GM23338 (cell line): ENCODE data around the gene RAB8B. TPM values are rescaled to one million over a fixed set of nuclear protein-coding genes. Genes with fewer than 3 reads are reported as not detected.

Experiments used
- ATAC-seq: fragments of 200-7000 bp; cut with Tn5 transposase; 3 replicates; pipeline ENCODE4 v1.9.1; 2020
- DNase-seq: peaks from one replicate; pipeline ENCODE4 v3.0.0-alpha.2; 2015; ENCODE audit warnings: low spot score
- H2AFZ ChIP-seq: fragments of 200-600 bp; sonication (generic); 2 replicates; pipeline ENCODE4 v1.8.0; 2016; ENCODE audit warnings: antibody characterized with exemption, mild to moderate bottlenecking, moderate library complexity
- H3F3A ChIP-seq: fragments of 200-600 bp; sonication (generic); replicated peaks from 2 replicates; pipeline ENCODE4 v1.8.0; 2017; ENCODE audit warnings: antibody characterized with exemption, mixed run types, low read depth
- H3K27ac ChIP-seq: fragments of 200-600 bp; sonication (generic); 2 replicates; pipeline ENCODE4 v1.6.1; 2016; ENCODE audit warnings: low read depth
- H3K27me3 ChIP-seq: fragments of 200-600 bp; sonication (generic); 2 replicates; pipeline ENCODE4 v1.8.0; 2016; ENCODE audit warnings: mild to moderate bottlenecking, mixed run types, moderate library complexity; ENCODE audit not compliant: insufficient read depth
- H3K36me3 ChIP-seq: fragments of 200-600 bp; sonication (generic); 2 replicates; pipeline ENCODE4 v1.8.0; 2016; ENCODE audit warnings: mild to moderate bottlenecking; ENCODE audit not compliant: insufficient read depth
- H3K4me1 ChIP-seq: fragments of 200-600 bp; sonication (generic); 2 replicates; pipeline ENCODE4 v1.8.0; 2016; ENCODE audit warnings: mild to moderate bottlenecking, moderate library complexity; ENCODE audit not compliant: insufficient read depth
- H3K4me2 ChIP-seq: fragments of 200-600 bp; sonication (generic); 2 replicates; pipeline ENCODE4 v1.7.1; 2017; ENCODE audit warnings: mixed run types
- H3K4me3 ChIP-seq: fragments of 200-600 bp; sonication (generic); 2 replicates; pipeline ENCODE4 v1.6.1; 2016; ENCODE audit warnings: mixed run types
- H3K79me2 ChIP-seq: fragments of 200-600 bp; sonication (generic); replicated peaks from 2 replicates; pipeline ENCODE4 v1.8.0; 2017; ENCODE audit warnings: mild to moderate bottlenecking; ENCODE audit not compliant: insufficient read depth
- H3K9me2 ChIP-seq: fragments of 200-600 bp; sonication (generic); 2 replicates; pipeline ENCODE4 v1.8.0; 2017; ENCODE audit not compliant: insufficient read depth
- H4K20me1 ChIP-seq: fragments of 200-600 bp; sonication (generic); replicated peaks from 2 replicates; pipeline ENCODE4 v1.8.0; 2017; ENCODE audit warnings: mild to moderate bottlenecking; ENCODE audit not compliant: insufficient read depth
- H3K27ac Mint-ChIP-seq: 2 replicates; pipeline ENCODE4 v1.8.0; 2020; ENCODE audit warnings: inconsistent platforms, mild to moderate bottlenecking, moderate library complexity, mixed read lengths
- H3K27me3 Mint-ChIP-seq: 3 replicates; pipeline ENCODE4 v1.8.0; 2022; ENCODE audit warnings: low read depth, mild to moderate bottlenecking, moderate library complexity, mixed read lengths, inconsistent platforms; ENCODE audit not compliant: insufficient read depth, poor library complexity
- H3K36me3 Mint-ChIP-seq: 3 replicates; pipeline ENCODE4 v1.8.0; 2021; ENCODE audit warnings: low read depth, mild to moderate bottlenecking, inconsistent platforms, moderate library complexity, mixed read lengths
- H3K4me1 Mint-ChIP-seq: 3 replicates; pipeline ENCODE4 v1.8.0; 2020; ENCODE audit warnings: mild to moderate bottlenecking, inconsistent platforms, mixed read lengths
- H3K4me3 Mint-ChIP-seq: 3 replicates; pipeline ENCODE4 v1.8.0; 2021; ENCODE audit warnings: moderate library complexity, mild to moderate bottlenecking, inconsistent platforms, mixed read lengths
- H3K9me3 Mint-ChIP-seq: 3 replicates; pipeline ENCODE4 v1.8.0; 2020; ENCODE audit warnings: moderate library complexity, mild to moderate bottlenecking, inconsistent platforms, mixed read lengths
- CREB1 ChIP-seq: fragments of 250-450 bp; sonication (Bioruptor Pico); IDR thresholded peaks from 2 replicates; pipeline ENCODE4 v1.5.0; 2020; ENCODE audit warnings: low read depth, mild to moderate bottlenecking, moderate library complexity
- EZH2 ChIP-seq: fragments of 200-600 bp; sonication (generic); IDR thresholded peaks from one replicate; pipeline ENCODE4 v1.8.0; 2017; ENCODE audit warnings: antibody characterized with exemption, mild to moderate bottlenecking, low read depth; ENCODE audit not compliant: unreplicated experiment
- EZH2phosphoT487 ChIP-seq: fragments of 200-600 bp; sonication (generic); IDR thresholded peaks from one replicate; pipeline ENCODE4 v1.8.1; 2018; ENCODE audit warnings: antibody characterized with exemption; ENCODE audit not compliant: unreplicated experiment
- JUNB ChIP-seq: IDR thresholded peaks from one replicate; pipeline ENCODE4 v1.6.1; 2016; ENCODE audit warnings: antibody characterized with exemption; ENCODE audit not compliant: unreplicated experiment
- REST ChIP-seq: IDR thresholded peaks from one replicate; pipeline ENCODE4 v1.6.1; 2018; ENCODE audit warnings: antibody characterized with exemption; ENCODE audit not compliant: unreplicated experiment
- ZNF114 ChIP-seq: fragments of 250-450 bp; sonication (Bioruptor Pico); IDR thresholded peaks from 2 replicates; pipeline ENCODE4 v1.5.0; 2020; ENCODE audit warnings: mild to moderate bottlenecking, moderate library complexity
- polyA plus RNA-seq: library from polyadenylated mRNA; unstranded; fragments of >200 nt; fragmentation: Nextera tagmentation; extraction: Ambion mirVana; gene quantifications from 2 replicates; pipeline ENCODE4 v1.2.1, GENCODE V29; 2016
- total RNA-seq: library from RNA; depleted of rRNA; stranded (reverse); fragments of >200 nt; shearing (Covaris generic); gene quantifications from 2 replicates; pipeline ENCODE4 v1.2.3, GENCODE V29; 2014
- TF ChIP-seq, protein P1 (sequence below): fragments of 250-450 bp; sonication (Bioruptor Pico); IDR thresholded peaks from 2 replicates; pipeline ENCODE4 v1.5.0; 2020; ENCODE audit warnings: mild to moderate bottlenecking, moderate library complexity
- TF ChIP-seq, protein P2 (sequence below), 2 experiments: fragments of 200-600 bp in 1 of 2; sonication (generic) in 1 of 2; conservative IDR thresholded peaks; 2 replicates each; pipeline versions ENCODE4 v1.5.1 to v1.6.1; 2016 to 2017; ENCODE audit warnings: antibody characterized with exemption in 2 of 2, low read depth in 2 of 2, mild to moderate bottlenecking in 2 of 2, moderate library complexity in 1 of 2

RAB8B gene
- total and polyA plus RNA-seq, 2 experiments from 2014 or later = 23.2 to 41.7 TPM

DNA sequence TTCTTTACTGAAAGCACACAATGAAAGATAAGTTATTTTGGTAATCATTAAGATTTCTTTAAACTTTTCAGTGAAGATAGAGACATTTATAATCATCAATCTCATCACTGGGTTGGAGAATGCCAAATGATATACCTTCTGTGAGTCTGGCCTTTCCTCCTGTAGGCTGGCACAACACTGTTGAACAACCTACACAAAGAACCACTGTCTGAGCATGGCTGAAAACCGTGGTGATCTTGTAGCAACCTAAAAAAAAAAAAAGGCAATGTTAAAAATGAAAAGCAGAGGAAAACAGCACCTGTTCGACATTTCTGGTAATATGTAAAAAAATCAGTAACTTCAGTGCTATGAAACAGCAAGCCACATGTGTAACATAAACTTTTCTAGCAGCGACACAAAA is 33.9 kb upstream of the RAB8B start:
- peak overlapping the region; percentile 83; the same call in 1 of the 2 replicates for H3K4me3 ChIP-seq
- ATAC-seq (no peak), DNase-seq (no peak)
- H3K27ac Mint-ChIP-seq = no peak overlapping the region
- H3K79me2 ChIP-seq = peaks cover 28% of the 10 kb centered on the region
- no peak overlapping the region for H2AFZ ChIP-seq
- peaks cover 5% of the 10 kb centered on the region for H3F3A ChIP-seq
- peak overlapping the region; percentile 57 for H3K4me3 Mint-ChIP-seq
- H3K36me3 ChIP-seq = peaks cover 28% of the 10 kb centered on the region
- H3K27ac ChIP-seq = no peak overlapping the region
- H3K9me2 ChIP-seq = no peaks in the 10 kb centered on the region
- peaks cover 2% of the 10 kb centered on the region for H3K27me3 Mint-ChIP-seq
- peaks cover 6% of the 10 kb centered on the region for H3K4me1 Mint-ChIP-seq
- TF ChIP-seq REST = no peak
- TF ChIP-seq EZH2 = no peak
- TF ChIP-seq, protein P1, sequence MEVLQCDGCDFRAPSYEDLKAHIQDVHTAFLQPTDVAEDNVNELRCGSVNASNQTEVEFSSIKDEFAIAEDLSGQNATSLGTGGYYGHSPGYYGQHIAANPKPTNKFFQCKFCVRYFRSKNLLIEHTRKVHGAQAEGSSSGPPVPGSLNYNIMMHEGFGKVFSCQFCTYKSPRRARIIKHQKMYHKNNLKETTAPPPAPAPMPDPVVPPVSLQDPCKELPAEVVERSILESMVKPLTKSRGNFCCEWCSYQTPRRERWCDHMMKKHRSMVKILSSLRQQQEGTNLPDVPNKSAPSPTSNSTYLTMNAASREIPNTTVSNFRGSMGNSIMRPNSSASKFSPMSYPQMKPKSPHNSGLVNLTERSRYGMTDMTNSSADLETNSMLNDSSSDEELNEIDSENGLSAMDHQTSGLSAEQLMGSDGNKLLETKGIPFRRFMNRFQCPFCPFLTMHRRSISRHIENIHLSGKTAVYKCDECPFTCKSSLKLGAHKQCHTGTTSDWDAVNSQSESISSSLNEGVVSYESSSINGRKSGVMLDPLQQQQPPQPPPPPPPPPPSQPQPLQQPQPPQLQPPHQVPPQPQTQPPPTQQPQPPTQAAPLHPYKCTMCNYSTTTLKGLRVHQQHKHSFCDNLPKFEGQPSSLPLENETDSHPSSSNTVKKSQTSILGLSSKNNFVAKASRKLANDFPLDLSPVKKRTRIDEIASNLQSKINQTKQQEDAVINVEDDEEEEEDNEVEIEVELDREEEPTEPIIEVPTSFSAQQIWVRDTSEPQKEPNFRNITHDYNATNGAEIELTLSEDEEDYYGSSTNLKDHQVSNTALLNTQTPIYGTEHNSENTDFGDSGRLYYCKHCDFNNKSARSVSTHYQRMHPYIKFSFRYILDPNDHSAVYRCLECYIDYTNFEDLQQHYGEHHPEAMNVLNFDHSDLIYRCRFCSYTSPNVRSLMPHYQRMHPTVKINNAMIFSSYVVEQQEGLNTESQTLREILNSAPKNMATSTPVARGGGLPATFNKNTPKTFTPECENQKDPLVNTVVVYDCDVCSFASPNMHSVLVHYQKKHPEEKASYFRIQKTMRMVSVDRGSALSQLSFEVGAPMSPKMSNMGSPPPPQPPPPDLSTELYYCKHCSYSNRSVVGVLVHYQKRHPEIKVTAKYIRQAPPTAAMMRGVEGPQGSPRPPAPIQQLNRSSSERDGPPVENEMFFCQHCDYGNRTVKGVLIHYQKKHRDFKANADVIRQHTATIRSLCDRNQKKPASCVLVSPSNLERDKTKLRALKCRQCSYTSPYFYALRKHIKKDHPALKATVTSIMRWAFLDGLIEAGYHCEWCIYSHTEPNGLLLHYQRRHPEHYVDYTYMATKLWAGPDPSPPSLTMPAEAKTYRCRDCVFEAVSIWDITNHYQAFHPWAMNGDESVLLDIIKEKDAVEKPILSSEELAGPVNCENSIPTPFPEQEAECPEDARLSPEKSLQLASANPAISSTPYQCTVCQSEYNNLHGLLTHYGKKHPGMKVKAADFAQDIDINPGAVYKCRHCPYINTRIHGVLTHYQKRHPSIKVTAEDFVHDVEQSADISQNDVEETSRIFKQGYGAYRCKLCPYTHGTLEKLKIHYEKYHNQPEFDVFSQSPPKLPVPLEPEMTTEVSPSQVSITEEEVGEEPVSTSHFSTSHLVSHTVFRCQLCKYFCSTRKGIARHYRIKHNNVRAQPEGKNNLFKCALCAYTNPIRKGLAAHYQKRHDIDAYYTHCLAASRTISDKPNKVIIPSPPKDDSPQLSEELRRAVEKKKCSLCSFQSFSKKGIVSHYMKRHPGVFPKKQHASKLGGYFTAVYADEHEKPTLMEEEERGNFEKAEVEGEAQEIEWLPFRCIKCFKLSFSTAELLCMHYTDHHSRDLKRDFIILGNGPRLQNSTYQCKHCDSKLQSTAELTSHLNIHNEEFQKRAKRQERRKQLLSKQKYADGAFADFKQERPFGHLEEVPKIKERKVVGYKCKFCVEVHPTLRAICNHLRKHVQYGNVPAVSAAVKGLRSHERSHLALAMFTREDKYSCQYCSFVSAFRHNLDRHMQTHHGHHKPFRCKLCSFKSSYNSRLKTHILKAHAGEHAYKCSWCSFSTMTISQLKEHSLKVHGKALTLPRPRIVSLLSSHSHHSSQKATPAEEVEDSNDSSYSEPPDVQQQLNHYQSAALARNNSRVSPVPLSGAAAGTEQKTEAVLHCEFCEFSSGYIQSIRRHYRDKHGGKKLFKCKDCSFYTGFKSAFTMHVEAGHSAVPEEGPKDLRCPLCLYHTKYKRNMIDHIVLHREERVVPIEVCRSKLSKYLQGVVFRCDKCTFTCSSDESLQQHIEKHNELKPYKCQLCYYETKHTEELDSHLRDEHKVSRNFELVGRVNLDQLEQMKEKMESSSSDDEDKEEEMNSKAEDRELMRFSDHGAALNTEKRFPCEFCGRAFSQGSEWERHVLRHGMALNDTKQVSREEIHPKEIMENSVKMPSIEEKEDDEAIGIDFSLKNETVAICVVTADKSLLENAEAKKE (CRISPR knock-in tag) = no peak
- TF ChIP-seq, protein P2, sequence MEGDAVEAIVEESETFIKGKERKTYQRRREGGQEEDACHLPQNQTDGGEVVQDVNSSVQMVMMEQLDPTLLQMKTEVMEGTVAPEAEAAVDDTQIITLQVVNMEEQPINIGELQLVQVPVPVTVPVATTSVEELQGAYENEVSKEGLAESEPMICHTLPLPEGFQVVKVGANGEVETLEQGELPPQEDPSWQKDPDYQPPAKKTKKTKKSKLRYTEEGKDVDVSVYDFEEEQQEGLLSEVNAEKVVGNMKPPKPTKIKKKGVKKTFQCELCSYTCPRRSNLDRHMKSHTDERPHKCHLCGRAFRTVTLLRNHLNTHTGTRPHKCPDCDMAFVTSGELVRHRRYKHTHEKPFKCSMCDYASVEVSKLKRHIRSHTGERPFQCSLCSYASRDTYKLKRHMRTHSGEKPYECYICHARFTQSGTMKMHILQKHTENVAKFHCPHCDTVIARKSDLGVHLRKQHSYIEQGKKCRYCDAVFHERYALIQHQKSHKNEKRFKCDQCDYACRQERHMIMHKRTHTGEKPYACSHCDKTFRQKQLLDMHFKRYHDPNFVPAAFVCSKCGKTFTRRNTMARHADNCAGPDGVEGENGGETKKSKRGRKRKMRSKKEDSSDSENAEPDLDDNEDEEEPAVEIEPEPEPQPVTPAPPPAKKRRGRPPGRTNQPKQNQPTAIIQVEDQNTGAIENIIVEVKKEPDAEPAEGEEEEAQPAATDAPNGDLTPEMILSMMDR (conservative IDR thresholded peaks at IDR 0.05; ENCODE audit: low read depth in 2 of 2) = no peak
- TF ChIP-seq EZH2phosphoT487 = no peak
- no peak for TF ChIP-seq CREB1
- TF ChIP-seq ZNF114 (CRISPR knock-in tag) = no peak
- TF ChIP-seq JUNB = no peak
- H3K27me3 ChIP-seq = no peaks in the 10 kb centered on the region
- H3K4me1 ChIP-seq = no peaks in the 10 kb centered on the region
- H3K9me3 Mint-ChIP-seq = no peaks in the 10 kb centered on the region
- no peaks in the 10 kb centered on the region for H4K20me1 ChIP-seq
- H3K4me2 ChIP-seq = peak overlapping the region; percentile 74
- H3K36me3 Mint-ChIP-seq = peaks cover 31% of the 10 kb centered on the region; the same call in 2 of the 3 replicates
